B cell (primary cell): Measurements from ENCODE around the gene PPP1CB. TPM values are rescaled to one million over a fixed set of nuclear protein-coding genes. Genes with fewer than 3 reads are reported as not detected.

Source experiments
- ATAC-seq: fragments of 200-7000 bp; cut with Tn5 transposase; one replicate; pipeline ENCODE4 v1.10.0; 2021; ENCODE audit warnings: low read depth, mild to moderate bottlenecking, moderate number of reproducible peaks, moderate library complexity
- CTCF ChIA-PET: fragments of 350-600 bp; sonication (Branson Sonifier 250); formaldehyde crosslinking; loops from one replicate; lab custom pipeline; 2021; ENCODE audit warnings: antibody characterized with exemption, inconsistent platforms; lab: Charles Lee
- POLR2A ChIA-PET: fragments of 350-600 bp; sonication (Branson Sonifier 250); formaldehyde crosslinking; loops from one replicate; lab custom pipeline; 2021; ENCODE audit warnings: antibody characterized with exemption; lab: Charles Lee
- DNase-seq: peaks from one replicate; pipeline ENCODE4 v3.0.0; 2013
- H2AFZ ChIP-seq: 2 replicates; pipeline ENCODE4 v1.6.1; 2012; ENCODE audit warnings: mild to moderate bottlenecking, low read depth, low read length; ENCODE audit not compliant: insufficient read depth, poor library complexity, severe bottlenecking
- H3K27ac ChIP-seq, 2 donors: 1 replicate in 1 of 2; 2 replicates in 1 of 2; pipeline ENCODE4 v1.5.1; 2012 to 2013; ENCODE audit warnings: low read length in 2 of 2, mild to moderate bottlenecking in 2 of 2, moderate library complexity in 1 of 2
- H3K27me3 ChIP-seq, 4 experiments: fragments of 200-600 bp in 1 of 4; sonication (generic) in 1 of 4; replicated peaks in 1 of 4; 1 replicate in 2 of 4; 2 replicates in 2 of 4; pipeline versions ENCODE4 v1.6.1 to v1.7.0; 2013 to 2016; ENCODE audit warnings: low read length in 3 of 4, mild to moderate bottlenecking in 2 of 4, mixed read lengths in 1 of 4, moderate library complexity in 1 of 4; ENCODE audit not compliant: insufficient read depth in 4 of 4, control insufficient read depth in 3 of 4; ENCODE audit errors: control extremely low read depth in 1 of 4
- H3K36me3 ChIP-seq, 2 experiments: replicated peaks in 1 of 2; 1 replicate in 1 of 2; 2 replicates in 1 of 2; pipeline versions ENCODE4 v1.6.1 to v1.7.1; 2013; ENCODE audit warnings: low read length in 1 of 2; ENCODE audit not compliant: insufficient read depth in 2 of 2, control insufficient read depth in 1 of 2; ENCODE audit errors: control extremely low read depth in 1 of 2, extremely low read depth in 1 of 2
- H3K4me1 ChIP-seq, 2 donors: fragments of 200-600 bp in 1 of 2; sonication (generic) in 1 of 2; 1 replicate in 1 of 2; 2 replicates in 1 of 2; pipeline versions ENCODE4 v1.5.1 to v1.6.1; 2013 to 2017; ENCODE audit warnings: low read length in 2 of 2; ENCODE audit not compliant: control insufficient read depth in 2 of 2, insufficient read depth in 2 of 2
- H3K4me2 ChIP-seq: replicated peaks from 2 replicates; pipeline ENCODE3; 2012; ENCODE audit warnings: mild to moderate bottlenecking, low read depth, low read length; ENCODE audit not compliant: poor library complexity, severe bottlenecking
- H3K4me3 ChIP-seq, 5 experiments: fragments of 200-600 bp in 1 of 5; sonication (generic) in 1 of 5; 1 replicate in 3 of 5; 2 replicates in 2 of 5; pipeline versions ENCODE4 v1.5.1 to v1.7.0; 2011 to 2016; ENCODE audit warnings: low read length in 4 of 5, mild to moderate bottlenecking in 4 of 5, low read depth in 2 of 5, control low read depth in 1 of 5, moderate library complexity in 1 of 5; ENCODE audit not compliant: insufficient read depth in 1 of 5; ENCODE audit errors: control extremely low read depth in 1 of 5, extremely low read depth in 1 of 5
- H3K79me2 ChIP-seq: fragments of 200-600 bp; sonication (generic); one replicate; pipeline ENCODE4 v1.6.0; 2016; ENCODE audit warnings: low read length; ENCODE audit not compliant: control insufficient read depth, insufficient read depth
- H3K9ac ChIP-seq: fragments of 200-600 bp; sonication (generic); 2 replicates; pipeline ENCODE4 v1.6.1; 2017; ENCODE audit warnings: mild to moderate bottlenecking, low read length, moderate library complexity
- H3K9me3 ChIP-seq, 3 donors: one replicate each; pipeline versions ENCODE4 v1.6.1 to v1.7.1; 2013; ENCODE audit warnings: low read length in 2 of 3; ENCODE audit not compliant: control insufficient read depth in 2 of 3, insufficient read depth in 1 of 3; ENCODE audit errors: control extremely low read depth in 1 of 3
- H4K20me1 ChIP-seq: 2 replicates; pipeline ENCODE4 v1.6.0; 2012; ENCODE audit warnings: mild to moderate bottlenecking, low read length; ENCODE audit not compliant: insufficient read depth, control insufficient read depth, poor library complexity, severe bottlenecking
- H3K27ac Mint-ChIP-seq: one replicate; pipeline ENCODE4 v1.8.0; 2021; ENCODE audit warnings: mixed read lengths
- H3K27me3 Mint-ChIP-seq: one replicate; pipeline ENCODE4 v1.8.0; 2021; ENCODE audit warnings: mixed read lengths
- H3K4me1 Mint-ChIP-seq: one replicate; pipeline ENCODE4 v1.8.0; 2021; ENCODE audit warnings: mixed read lengths
- H3K4me3 Mint-ChIP-seq: one replicate; pipeline ENCODE4 v1.8.0; 2021; ENCODE audit warnings: mixed read lengths
- H3K9me3 Mint-ChIP-seq: one replicate; pipeline ENCODE4 v1.8.0; 2022; ENCODE audit warnings: mixed read lengths; ENCODE audit not compliant: insufficient read depth
- CTCF ChIP-seq: fragments of 200-600 bp; IDR thresholded peaks from one replicate; pipeline ENCODE4 v1.8.0; 2022; ENCODE audit warnings: antibody characterized with exemption, mild to moderate bottlenecking
- WGBS: methylation state at CpG from one replicate; pipeline ENCODE4 v1.1.5; 2013; ENCODE audit warnings: missing lambda C conversion rate; ENCODE audit not compliant: insufficient coverage; 5-methylcytosine and 5-hydroxymethylcytosine counted together
- intact Hi-C: fragments of 100-400 bp; cut with micrococcal nuclease; formaldehyde crosslinking; loops from one replicate; pipeline ENCODE4 v1.10.0; 2022
- polyA plus RNA-seq: library from polyadenylated mRNA; depleted of rRNA; stranded (reverse); fragments of >200 nt; gene quantifications from 2 replicates; pipeline ENCODE4 v1.2.3, GENCODE V29; 2012
- total RNA-seq, 2 donors: library from RNA; stranded (reverse); fragments of 120-200 nt in 1 of 2; gene quantifications; 1 replicate in 1 of 2; 2 replicates in 1 of 2; pipeline versions ENCODE4 v1.2.3 to v1.2.4, GENCODE V29; 2013 to 2022

The PPP1CB gene
- total and polyA plus RNA-seq, 2 donors (not counting 1 experiment from before 2014, with no cell fraction given) = 26.9 to 152 TPM

DNA sequence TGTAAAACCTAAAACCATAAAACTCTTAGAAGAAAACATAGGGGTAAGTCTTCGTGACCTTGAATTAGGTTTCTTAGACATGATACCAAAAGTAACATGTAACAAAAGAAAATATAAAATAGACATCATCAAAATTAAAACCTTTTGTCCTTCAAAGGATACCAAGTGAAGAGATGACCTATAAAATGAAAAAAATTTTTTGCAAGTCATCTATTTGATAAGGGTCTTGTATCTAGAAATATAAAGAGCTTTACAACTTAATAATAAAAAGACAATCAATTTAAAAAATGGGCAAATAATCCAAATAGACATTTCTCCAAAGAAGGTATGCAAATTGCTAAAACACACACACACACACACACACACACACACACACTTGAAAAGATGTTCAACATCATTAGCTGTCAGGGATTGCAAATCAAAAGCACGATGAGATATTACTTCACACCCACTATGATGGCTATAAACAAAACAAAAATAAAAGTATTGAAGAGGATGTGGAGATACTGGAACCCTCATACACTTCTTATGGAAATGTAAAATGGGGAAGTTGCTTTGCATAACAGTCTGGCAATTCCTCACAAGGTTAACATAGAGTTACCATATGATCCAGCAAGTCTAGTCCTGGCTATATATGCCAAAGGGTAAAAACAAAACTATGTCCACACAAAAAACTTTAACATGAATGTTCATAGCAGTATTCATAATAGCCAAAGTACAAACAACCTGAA, 82.3 kb downstream of the PPP1CB start:
- POLR2A ChIA-PET = interaction anchor here (0.7 kb wide), 1 partner anchor 289 kb away, joined by 5 read pairs; no protein-coding TSS in a partner anchor

More for the DNA sequence above, 82.3 kb downstream of the PPP1CB start:
- no peak for ATAC-seq
- DNase-seq = no peak
- CTCF ChIA-PET = no interaction called here
- H3K4me1 Mint-ChIP-seq = no peaks in the 10 kb centered on the region
- no peak overlapping the region for H3K27ac Mint-ChIP-seq
- H3K27me3 ChIP-seq = no peaks in the 10 kb centered on the region
- TF ChIP-seq CTCF = no peak
- no CpG with 5 or more reads among the region's 2 CpGs for WGBS
- H3K27me3 Mint-ChIP-seq = no peaks in the 10 kb centered on the region
- H3K4me2 ChIP-seq = no peak overlapping the region
- H3K27ac ChIP-seq = no peak overlapping the region
- H3K9me3 ChIP-seq = peaks cover 0 to 1% (median 0%) of the 10 kb centered on the region in 3 donors
- H3K4me1 ChIP-seq = no peaks in the 10 kb centered on the region
- no peaks in the 10 kb centered on the region for H3K9me3 Mint-ChIP-seq
- intact Hi-C loops = no loop called here
- no peak overlapping the region for H3K4me3 ChIP-seq
- H3K4me3 Mint-ChIP-seq = no peak overlapping the region
- H3K79me2 ChIP-seq = no peaks in the 10 kb centered on the region
- no peak overlapping the region for H2AFZ ChIP-seq
- H4K20me1 ChIP-seq = no peaks in the 10 kb centered on the region
- H3K9ac ChIP-seq = no peak overlapping the region
- no peaks in the 10 kb centered on the region for H3K36me3 ChIP-seq
